Hepatocyte (in vitro differentiated cells): ENCODE data around the gene CCDC12.

Experiments used
- EZH2 ChIP-seq: fragments of 200-600 bp; sonication (generic); IDR thresholded peaks from 2 replicates; pipeline ENCODE4 v1.6.1; 2016; ENCODE audit warnings: antibody characterized with exemption, mild to moderate bottlenecking, borderline replicate concordance
- EZH2phosphoT487 ChIP-seq: fragments of 200-600 bp; sonication (generic); IDR thresholded peaks from one replicate; pipeline ENCODE4 v1.6.1; 2018; ENCODE audit warnings: antibody characterized with exemption, mild to moderate bottlenecking, low read depth, moderate library complexity; ENCODE audit not compliant: unreplicated experiment, severe bottlenecking
- TF ChIP-seq, protein P1 (sequence below): fragments of 200-600 bp; sonication (generic); IDR thresholded peaks from 2 replicates; pipeline ENCODE4 v1.5.1; 2016; ENCODE audit warnings: antibody characterized with exemption, mild to moderate bottlenecking; ENCODE audit not compliant: poor library complexity

DNA sequence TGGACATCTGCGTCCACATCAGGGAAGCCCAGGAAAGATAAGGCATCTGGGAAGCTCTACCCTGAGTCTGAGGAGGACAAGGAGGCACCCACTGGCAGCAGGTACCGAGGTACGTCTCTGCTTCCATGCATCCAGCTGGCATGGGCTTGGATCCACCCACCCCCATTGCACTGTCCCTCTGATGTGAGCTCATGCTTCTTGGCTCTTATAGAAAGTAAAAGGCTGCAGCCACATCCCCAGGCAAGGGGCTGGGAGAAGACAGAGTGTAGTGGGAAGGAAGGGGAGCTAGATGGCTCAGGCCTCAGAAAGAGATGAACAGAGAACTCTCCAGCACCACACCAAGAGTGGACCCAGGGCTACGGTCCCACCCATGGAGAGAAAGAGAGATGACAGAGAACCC lies 80.8 kb downstream of the CCDC12 start:
- TF ChIP-seq, protein P1, sequence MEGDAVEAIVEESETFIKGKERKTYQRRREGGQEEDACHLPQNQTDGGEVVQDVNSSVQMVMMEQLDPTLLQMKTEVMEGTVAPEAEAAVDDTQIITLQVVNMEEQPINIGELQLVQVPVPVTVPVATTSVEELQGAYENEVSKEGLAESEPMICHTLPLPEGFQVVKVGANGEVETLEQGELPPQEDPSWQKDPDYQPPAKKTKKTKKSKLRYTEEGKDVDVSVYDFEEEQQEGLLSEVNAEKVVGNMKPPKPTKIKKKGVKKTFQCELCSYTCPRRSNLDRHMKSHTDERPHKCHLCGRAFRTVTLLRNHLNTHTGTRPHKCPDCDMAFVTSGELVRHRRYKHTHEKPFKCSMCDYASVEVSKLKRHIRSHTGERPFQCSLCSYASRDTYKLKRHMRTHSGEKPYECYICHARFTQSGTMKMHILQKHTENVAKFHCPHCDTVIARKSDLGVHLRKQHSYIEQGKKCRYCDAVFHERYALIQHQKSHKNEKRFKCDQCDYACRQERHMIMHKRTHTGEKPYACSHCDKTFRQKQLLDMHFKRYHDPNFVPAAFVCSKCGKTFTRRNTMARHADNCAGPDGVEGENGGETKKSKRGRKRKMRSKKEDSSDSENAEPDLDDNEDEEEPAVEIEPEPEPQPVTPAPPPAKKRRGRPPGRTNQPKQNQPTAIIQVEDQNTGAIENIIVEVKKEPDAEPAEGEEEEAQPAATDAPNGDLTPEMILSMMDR: no peak
- TF ChIP-seq EZH2phosphoT487 (no peak), EZH2 (no peak)
